ENCODE measurements around the gene SMARCA1.
"Not testable (repeated sequence)": the region's sequence is repeated elsewhere in the genome, so short reads cannot be mapped to it uniquely, and the experiment has no call there.

Gene SMARCA1

GRCh38 chrX:129523079-129523911, at the start of gene SMARCA1:
Gene SMARCA1, minus strand, starts transcription at chrX:129523490. Its CDS starts 120 bp downstream, at chrX:129523370.
- no peak for DNase-seq

GRCh38 chrX:129572422-129572821, 49.1 kb upstream of the SMARCA1 start:
- no peak for DNase-seq

GRCh38 chrX:129568349-129568748, 45.1 kb upstream of the SMARCA1 start:
- no peak for DNase-seq

DNA sequence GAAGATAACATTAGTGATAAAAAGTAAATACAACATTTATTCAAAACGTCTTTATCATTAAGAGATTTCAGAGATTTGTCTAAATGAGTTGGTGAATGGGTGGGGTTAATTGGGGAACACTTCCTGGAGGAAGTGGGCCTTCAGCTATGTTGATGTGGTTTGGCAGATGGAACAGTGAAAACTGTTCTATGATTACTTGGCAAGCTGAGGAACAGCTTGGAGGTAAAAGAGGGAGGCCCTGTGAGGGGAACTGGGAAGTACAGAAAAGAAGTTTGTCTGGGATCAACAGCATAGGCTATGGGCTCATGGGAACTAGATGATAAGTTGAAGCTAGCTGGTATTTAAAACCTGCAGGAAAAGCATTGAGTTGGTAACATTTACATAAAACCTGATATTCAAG, 42.8 kb upstream of the SMARCA1 start:
- no peak for DNase-seq

- no peak for DNase-seq
Observed at GRCh38 chrX:129565046-129565650, 41.9 kb upstream of the SMARCA1 start.

DNA sequence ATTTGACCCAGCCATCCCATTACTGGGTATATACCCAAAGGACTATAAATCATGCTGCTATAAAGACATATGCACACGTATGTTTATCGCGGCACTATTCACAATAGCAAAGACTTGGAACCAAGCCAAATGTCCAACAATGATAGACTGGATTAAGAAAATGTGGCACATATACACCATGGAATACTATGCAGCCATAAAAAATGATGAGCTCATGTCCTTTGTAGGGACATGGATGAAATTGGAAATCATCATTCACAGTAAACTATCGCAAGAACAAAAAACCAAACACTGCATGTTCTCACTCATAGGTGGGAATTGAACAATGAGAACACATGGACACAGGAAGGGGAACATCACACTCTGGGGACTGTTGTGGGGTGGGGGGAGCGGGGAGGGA, 41.1 kb upstream of the SMARCA1 start:
- not testable (repeated sequence) for DNase-seq

- no peak for DNase-seq
Observed at GRCh38 chrX:129561453-129561852, 38.2 kb upstream of the SMARCA1 start.

DNA sequence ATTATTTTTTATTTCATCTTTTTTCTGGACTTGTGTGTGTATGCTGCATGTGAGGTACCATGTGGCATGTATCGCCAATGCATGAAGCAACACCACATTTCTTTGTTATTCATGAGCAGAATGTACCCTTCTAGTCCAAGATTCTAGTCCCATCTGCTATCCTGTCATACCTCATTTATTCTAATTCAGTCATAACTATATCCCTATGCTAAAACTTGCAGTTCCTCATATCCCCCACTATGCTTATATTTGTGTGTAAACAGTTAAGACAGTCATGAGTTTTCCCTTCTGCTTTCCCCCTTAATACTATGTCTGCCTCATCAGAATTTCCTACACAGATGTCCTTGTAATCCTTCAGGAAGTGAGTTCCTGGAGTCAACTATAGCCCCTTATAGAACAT, 36.5 kb upstream of the SMARCA1 start:
- no peak for DNase-seq

- no peak for DNase-seq
Observed at GRCh38 chrX:129557844-129558480, 34.7 kb upstream of the SMARCA1 start.

DNA sequence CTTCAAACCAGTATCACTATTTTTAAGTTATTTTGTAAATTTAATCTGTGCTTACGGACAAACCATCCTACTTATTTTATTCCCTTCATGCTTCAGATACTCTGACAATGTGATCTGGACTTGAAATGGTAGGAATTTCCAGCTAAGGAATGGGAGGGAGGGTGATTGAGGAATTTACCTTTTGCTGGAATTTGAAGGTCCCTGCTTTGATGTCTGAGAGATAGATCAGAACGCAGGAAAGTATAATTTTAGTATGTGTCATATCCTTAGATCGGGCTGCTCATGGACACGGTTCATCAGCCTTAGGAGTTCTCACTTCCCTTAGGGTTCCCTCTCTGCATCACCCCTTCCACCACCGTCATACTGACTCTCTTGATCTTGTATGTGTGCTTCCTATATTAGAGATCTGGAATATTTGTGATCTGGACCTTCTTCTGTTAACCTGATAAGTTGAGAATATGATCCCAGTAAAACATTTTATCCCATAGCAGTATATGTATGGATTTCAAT, 33.6 kb upstream of the SMARCA1 start:
- no peak for DNase-seq

- not testable (repeated sequence) for DNase-seq
Observed at GRCh38 chrX:129554816-129555215, 31.5 kb upstream of the SMARCA1 start.

DNA sequence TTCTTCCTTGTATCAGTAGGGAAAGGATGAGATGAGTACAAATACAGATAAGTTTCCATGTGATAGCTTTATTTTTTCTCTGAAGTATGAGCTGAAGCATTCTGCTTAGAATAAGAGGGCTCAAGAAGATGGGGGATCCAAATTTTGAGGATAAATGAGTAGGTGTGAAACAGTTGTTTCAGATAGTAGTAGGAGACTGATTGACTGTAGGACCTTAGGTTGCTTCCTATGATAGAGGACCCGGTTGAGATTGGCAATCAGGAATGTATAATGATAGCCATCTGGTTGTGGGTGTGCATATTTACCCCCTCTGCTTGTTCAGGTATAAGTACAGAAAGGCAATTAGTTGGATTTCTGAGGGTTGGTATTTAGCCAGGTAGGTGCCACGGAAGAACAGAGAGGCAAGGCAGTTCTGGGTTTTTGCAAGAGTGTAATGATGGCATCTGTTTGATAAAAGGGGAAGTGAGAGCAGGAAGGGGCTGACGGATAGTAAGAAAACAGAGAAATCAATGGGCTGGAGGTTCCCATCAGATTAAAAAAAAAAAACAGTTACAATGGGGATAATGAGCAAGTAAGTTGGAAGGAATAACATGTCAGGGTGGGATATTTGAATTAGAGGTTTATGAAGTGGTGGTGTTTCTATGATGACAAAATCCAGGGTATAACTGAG, 30.5 kb upstream of the SMARCA1 start:
- no peak for DNase-seq

DNA sequence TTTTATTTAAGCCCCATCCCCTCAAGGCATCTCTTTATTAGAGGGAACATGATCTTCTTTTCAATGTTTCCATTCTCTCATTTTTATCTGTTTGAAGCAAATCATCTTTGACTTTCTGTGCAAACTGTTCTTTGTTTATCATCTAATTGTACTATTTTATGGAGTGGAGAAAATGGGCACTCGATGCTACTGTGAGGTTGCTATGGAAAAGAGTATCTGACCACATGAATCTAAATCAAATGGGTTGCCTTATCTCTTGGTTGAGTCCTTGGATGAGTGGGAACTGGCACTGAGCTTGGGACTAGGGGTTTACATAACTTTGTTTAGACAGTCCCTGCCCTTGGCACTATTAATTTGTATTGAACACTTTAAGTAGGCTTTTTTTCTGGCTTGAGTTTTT, 25.8 kb upstream of the SMARCA1 start:
- no peak for DNase-seq

- DNase-seq: no peak
Observed at GRCh38 chrX:129545408-129545807, 22.1 kb upstream of the SMARCA1 start.

- DNase-seq: no peak
Observed at GRCh38 chrX:129544780-129545179, 21.5 kb upstream of the SMARCA1 start.

- no peak for DNase-seq
Observed at GRCh38 chrX:129540722-129541184, 17.5 kb upstream of the SMARCA1 start.

DNA sequence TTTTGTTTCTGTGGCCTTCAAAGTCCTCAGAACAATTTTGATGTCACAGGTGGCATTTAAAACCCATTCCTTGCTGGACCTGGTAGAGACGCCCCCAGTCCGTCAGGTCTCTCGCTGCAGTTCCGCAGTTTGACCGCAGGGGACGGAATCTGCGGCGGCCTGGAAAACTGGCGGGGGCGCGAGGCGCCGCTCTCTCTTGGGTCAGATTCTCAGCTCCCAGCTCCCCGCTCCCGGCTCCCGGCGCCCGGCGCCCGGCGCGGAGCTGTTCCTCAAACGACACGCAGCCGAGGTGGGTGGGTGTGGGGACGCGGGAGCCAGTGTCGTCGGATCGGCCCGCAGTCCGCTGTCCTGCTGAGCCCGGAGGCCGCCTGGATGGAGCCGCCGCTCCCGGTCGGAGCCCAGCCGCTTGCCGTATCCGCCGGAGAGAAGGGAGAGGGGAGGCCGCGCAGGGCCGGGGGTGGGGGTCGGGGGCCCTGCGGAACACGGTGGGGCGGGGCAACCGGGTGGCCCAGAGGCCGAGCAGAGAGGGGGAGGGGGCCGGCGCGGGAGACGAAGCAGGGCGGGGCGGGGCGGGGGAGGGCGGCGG, 16.9 kb upstream of the SMARCA1 start, which contains the start of gene OCRL:
Gene OCRL (plus strand): TSS at position 192 of the 586 bp plus-strand sequence. CDS start 181 bp downstream, at position 373.
- DNase-seq: peak; percentile 32

- no peak for DNase-seq
Observed at GRCh38 chrX:129534816-129535578, 11.7 kb upstream of the SMARCA1 start.

DNA sequence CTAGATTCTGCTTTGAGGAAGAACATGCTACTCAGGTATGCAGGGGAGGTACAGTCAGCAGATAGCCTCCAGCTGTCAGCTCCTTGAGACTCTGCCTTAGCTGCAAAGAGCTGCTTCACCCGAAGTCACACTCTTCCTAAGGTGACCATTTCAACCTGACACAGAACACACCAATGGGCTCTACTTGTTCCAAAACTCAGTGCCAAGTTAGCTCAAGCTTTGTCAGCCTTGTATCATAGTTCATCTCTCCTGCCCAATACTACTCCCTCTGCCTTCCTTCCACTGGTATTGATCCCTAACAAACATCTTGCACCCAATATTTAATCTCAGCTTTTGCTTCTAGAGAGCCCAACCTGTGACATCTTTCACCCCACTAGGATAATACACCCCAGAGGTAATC, 7.8 kb upstream of the SMARCA1 start:
- DNase-seq: no peak

DNA sequence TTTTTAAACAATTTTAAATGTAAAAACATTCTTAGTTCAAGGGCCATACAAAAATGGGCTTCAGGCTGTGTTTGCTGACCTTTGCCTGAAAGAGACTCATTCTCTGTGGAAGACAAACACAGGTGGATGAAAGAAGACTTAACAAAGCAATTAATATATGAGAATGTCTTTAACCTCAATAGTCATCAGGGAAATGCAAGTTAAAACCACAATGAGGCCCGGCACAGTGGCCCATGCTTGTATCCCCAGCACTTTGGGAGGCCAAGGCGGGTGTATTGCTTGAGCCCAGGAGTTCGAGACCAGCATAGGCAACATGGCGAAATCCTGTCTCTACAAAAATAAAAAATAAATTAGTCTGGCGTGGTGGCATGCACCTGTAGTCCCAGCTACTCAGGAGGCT, 7.1 kb upstream of the SMARCA1 start:
- DNase-seq: no peak

DNA sequence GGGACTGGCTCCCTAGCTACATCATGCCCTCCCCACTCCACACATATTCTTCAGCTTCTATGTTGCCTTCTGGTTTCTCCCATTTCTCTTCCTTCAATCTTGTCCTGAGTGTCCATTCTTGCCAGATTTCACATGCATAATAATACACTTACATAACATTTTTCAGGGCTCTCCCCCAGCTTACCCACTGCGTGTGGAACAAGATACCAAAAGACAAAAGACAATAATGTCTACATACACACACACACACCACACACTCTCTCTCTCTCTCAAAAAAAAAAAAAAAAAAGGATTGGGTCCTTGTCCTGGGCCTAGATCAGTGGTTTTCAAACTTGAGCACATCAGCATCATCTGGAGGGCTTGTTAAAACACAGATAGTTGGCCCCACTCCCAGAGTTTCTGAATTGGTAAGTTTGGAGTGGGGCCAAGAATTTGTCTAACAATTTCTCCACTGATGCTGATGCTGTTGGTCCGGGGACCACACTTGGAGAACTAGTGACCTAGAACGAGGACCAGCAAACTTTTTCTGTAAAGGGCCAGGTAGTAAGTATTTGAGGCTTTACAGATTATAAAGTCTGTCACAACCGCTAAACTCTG, 6.5 kb upstream of the SMARCA1 start:
- no peak for DNase-seq
